GM18519 (cell line): ENCODE data around the gene MAT2A.

ENCODE experiments used
- ATAC-seq: cut with Tn5 transposase; IDR thresholded peaks from one replicate; pipeline ENCODE4 v1.9.1; 2021; ENCODE audit warnings: mild to moderate bottlenecking, moderate library complexity; ENCODE audit not compliant: unreplicated experiment, low FRiP score

MAT2A gene

GRCh38 chr2:85538507-85539360 is at the start of gene MAT2A:
Gene MAT2A (plus strand): TSS chr2:85539168. CDS start chr2:85539288, 120 bp downstream.
- ATAC-seq: peak; percentile 48

- ATAC-seq: no peak
Measured at GRCh38 chr2:85490861-85491755, 47.9 kb upstream of the MAT2A start.

GRCh38 chr2:85496436-85496835 is 42.5 kb upstream of the MAT2A start:
- ATAC-seq: no peak

- ATAC-seq: no peak
Measured at GRCh38 chr2:85497944-85498630, 40.9 kb upstream of the MAT2A start.

- ATAC-seq: no peak
Measured at GRCh38 chr2:85501248-85501647, 37.7 kb upstream of the MAT2A start.

- ATAC-seq: no peak
Measured at GRCh38 chr2:85502720-85503119, 36.2 kb upstream of the MAT2A start.

GRCh38 chr2:85503168-85503850 is 35.7 kb upstream of the MAT2A start:
- no peak for ATAC-seq

- ATAC-seq: no peak
Measured at GRCh38 chr2:85503851-85504777, 34.9 kb upstream of the MAT2A start.

GRCh38 chr2:85504778-85505261 is 34.1 kb upstream of the MAT2A start:
- ATAC-seq: no peak

GRCh38 chr2:85505551-85506238 is 33.3 kb upstream of the MAT2A start:
- no peak for ATAC-seq

- no peak for ATAC-seq
Measured at GRCh38 chr2:85506768-85507181, 32.2 kb upstream of the MAT2A start.

- no peak for ATAC-seq
Measured at GRCh38 chr2:85511008-85511811, 27.8 kb upstream of the MAT2A start.

- ATAC-seq: no peak
Measured at GRCh38 chr2:85514323-85514722, 24.6 kb upstream of the MAT2A start.

- no peak for ATAC-seq
Measured at GRCh38 chr2:85516653-85517389, 22.1 kb upstream of the MAT2A start.

- no peak for ATAC-seq
Measured at GRCh38 chr2:85522090-85522647, 16.8 kb upstream of the MAT2A start.

GRCh38 chr2:85523062-85523902 is 15.7 kb upstream of the MAT2A start:
- ATAC-seq: no peak
